ENCODE measurements around the gene SPTLC2.

GRCh38 chr14:77554816-77555599, 61.4 kb downstream of the SPTLC2 start:
- TF ChIP-seq POLR2AphosphoS5 (IDR thresholded peaks at IDR 0.05), result no peak
- TF ChIP-seq POLR2A (IDR thresholded peaks at IDR 0.05), result no peak

Data from gastroesophageal sphincter (tissue), 2 donors.